Measurements from ENCODE around the gene SF3B4.
A peak's percentile ranks its signal among the peaks of the same experiment; 100 is the strongest.

The SF3B4 gene

GRCh38 chr1:149940427-149940826, 12.8 kb upstream of the SF3B4 start:
- TF ChIP-seq ZFX (IDR thresholded peaks at IDR 0.05) (no peak), CTCF (conservative IDR thresholded peaks at IDR 0.05) (no peak)
- H3K27ac ChIP-seq = no peak overlapping the region

- H3K27ac ChIP-seq = peak overlapping the region; percentile 45
Observed at GRCh38 chr1:149938668-149939003, 11.0 kb upstream of the SF3B4 start.

- H3K27ac ChIP-seq = no peak overlapping the region
- TF ChIP-seq ZFX (IDR thresholded peaks at IDR 0.05) = no peak
- TF ChIP-seq CTCF (conservative IDR thresholded peaks at IDR 0.05) = no peak
Observed at GRCh38 chr1:149937759-149938158, 10.2 kb upstream of the SF3B4 start.

- no peak overlapping the region for H3K27ac ChIP-seq
- no peak for TF ChIP-seq CTCF (conservative IDR thresholded peaks at IDR 0.05)
- no peak for TF ChIP-seq ZFX (IDR thresholded peaks at IDR 0.05)
Observed at GRCh38 chr1:149936992-149937705, 9.5 kb upstream of the SF3B4 start.

GRCh38 chr1:149936170-149936991, 8.8 kb upstream of the SF3B4 start, which contains the start of gene MTMR11:
TSS of gene MTMR11 (minus strand) at chr1:149936879. CDS start at chr1:149936647, 232 bp downstream.
- H3K27ac ChIP-seq = no peak within 1 kb of the TSS

GRCh38 chr1:149934356-149934755, 6.8 kb upstream of the SF3B4 start:
- TF ChIP-seq ZFX (IDR thresholded peaks at IDR 0.05) (no peak), CTCF (conservative IDR thresholded peaks at IDR 0.05) (no peak)
- H3K27ac ChIP-seq = no peak overlapping the region

More at GRCh38 chr1:149936170-149936991, 8.8 kb upstream of the SF3B4 start, which contains the start of gene MTMR11:
- TF ChIP-seq CTCF (conservative IDR thresholded peaks at IDR 0.05) (no peak), ZFX (IDR thresholded peaks at IDR 0.05) (no peak)

GRCh38 chr1:149933208-149933607, 5.6 kb upstream of the SF3B4 start:
- H3K27ac ChIP-seq = no peak overlapping the region
- TF ChIP-seq ZFX (IDR thresholded peaks at IDR 0.05) (no peak), CTCF (conservative IDR thresholded peaks at IDR 0.05) (no peak)
